Neural cell (in vitro differentiated cells): ENCODE measurements around the gene IFFO2. TPM values are rescaled to one million over a fixed set of nuclear protein-coding genes. Genes with fewer than 3 reads are reported as not detected.

ENCODE experiments used
- H2AFZ ChIP-seq: fragments of 200-600, 300-800 bp; sonication (generic), shearing (Covaris generic); 2 replicates; pipeline ENCODE4 v1.6.0; 2014; ENCODE audit warnings: low read depth, mild to moderate bottlenecking, antibody characterized with exemption, low read length, moderate library complexity
- H3F3A ChIP-seq: fragments of 200-600 bp; shearing (Covaris generic); 2 replicates; pipeline ENCODE4 v1.6.1; 2016; ENCODE audit warnings: mild to moderate bottlenecking, moderate library complexity, mixed read lengths, antibody characterized with exemption, low read length; ENCODE audit not compliant: insufficient read depth, poor library complexity, severe bottlenecking
- H3K27ac ChIP-seq: fragments of 200-600, 300-800 bp; sonication (generic), shearing (Covaris generic); 2 replicates; pipeline ENCODE4 v1.5.1; 2014; ENCODE audit warnings: mild to moderate bottlenecking, low read length, moderate library complexity
- H3K27me3 ChIP-seq: fragments of 300-800, 200-600 bp; sonication (generic), shearing (Covaris generic); 2 replicates; pipeline ENCODE4 v1.6.0; 2014; ENCODE audit warnings: mild to moderate bottlenecking, low read depth, low read length, moderate library complexity; ENCODE audit not compliant: insufficient read depth
- H3K36me3 ChIP-seq: fragments of 300-800, 200-600 bp; sonication (generic), shearing (Covaris generic); 2 replicates; pipeline ENCODE4 v1.5.1; 2014; ENCODE audit warnings: mild to moderate bottlenecking, antibody characterized with exemption, low read length, moderate library complexity; ENCODE audit not compliant: insufficient read depth
- H3K4me2 ChIP-seq: fragments of 300-800, 200-600 bp; sonication (generic), shearing (Covaris generic); 2 replicates; pipeline ENCODE4 v1.6.0; 2014; ENCODE audit warnings: mild to moderate bottlenecking, low read length
- H3K4me3 ChIP-seq: fragments of 300-800, 200-600 bp; sonication (generic), shearing (Covaris generic); 2 replicates; pipeline ENCODE4 v1.5.1; 2014; ENCODE audit warnings: mild to moderate bottlenecking, low read length, moderate library complexity
- H3K79me2 ChIP-seq: fragments of 200-600 bp; shearing (Covaris generic); replicated peaks from 2 replicates; pipeline ENCODE4 v1.6.0; 2014; ENCODE audit warnings: mild to moderate bottlenecking, low read length, moderate library complexity; ENCODE audit not compliant: insufficient read depth
- H3K9ac ChIP-seq: fragments of 300-800, 200-600 bp; sonication (generic), shearing (Covaris generic); 2 replicates; pipeline ENCODE4 v1.6.1; 2016; ENCODE audit warnings: mild to moderate bottlenecking, low read length, mixed read lengths
- H3K9me2 ChIP-seq: fragments of 200-600 bp; shearing (Covaris generic); 2 replicates; pipeline ENCODE4 v1.6.1; 2016; ENCODE audit warnings: mild to moderate bottlenecking, low read length, mixed read lengths; ENCODE audit not compliant: insufficient read depth
- H3K9me3 ChIP-seq: fragments of 200-600, 300-800 bp; sonication (generic), shearing (Covaris generic); 2 replicates; pipeline ENCODE4 v1.6.1; 2016; ENCODE audit warnings: mild to moderate bottlenecking, mixed run types, low read length, moderate library complexity, mixed read lengths
- H4K20me1 ChIP-seq: fragments of 200-600 bp; shearing (Covaris generic); 2 replicates; pipeline ENCODE4 v1.6.1; 2016; ENCODE audit warnings: mild to moderate bottlenecking, mixed run types; ENCODE audit not compliant: insufficient read depth
- EP300 ChIP-seq: fragments of 450-650 bp; conservative IDR thresholded peaks from 2 replicates; pipeline ENCODE4 v1.6.1; 2014; ENCODE audit warnings: antibody characterized with exemption, mild to moderate bottlenecking, moderate library complexity; ENCODE audit not compliant: poor library complexity, severe bottlenecking
- EZH2 ChIP-seq: fragments of 200-600, 300-800 bp; shearing (Covaris generic), sonication (generic); IDR thresholded peaks from 2 replicates; pipeline ENCODE4 v1.6.1; 2014; ENCODE audit warnings: antibody characterized with exemption, low read length, borderline replicate concordance, mild to moderate bottlenecking; ENCODE audit not compliant: insufficient read depth, poor library complexity, severe bottlenecking
- MXI1 ChIP-seq: fragments of 450-650 bp; conservative IDR thresholded peaks from 2 replicates; pipeline ENCODE4 v1.6.1; 2014; ENCODE audit warnings: antibody characterized with exemption, mild to moderate bottlenecking; ENCODE audit not compliant: poor library complexity, severe bottlenecking
- POLR2AphosphoS5 ChIP-seq: IDR thresholded peaks from 2 replicates; pipeline ENCODE4 v1.6.1; 2012
- RAD21 ChIP-seq: fragments of 450-650 bp; conservative IDR thresholded peaks from 2 replicates; pipeline ENCODE4 v1.6.1; 2014; ENCODE audit warnings: antibody characterized with exemption, mild to moderate bottlenecking, moderate library complexity
- SMC3 ChIP-seq: fragments of 450-650 bp; conservative IDR thresholded peaks from 2 replicates; pipeline ENCODE4 v1.6.1; 2014; ENCODE audit warnings: antibody characterized with exemption, mild to moderate bottlenecking, moderate library complexity; ENCODE audit not compliant: poor library complexity
- TAF1 ChIP-seq: IDR thresholded peaks from 2 replicates; pipeline ENCODE4 v1.6.1; 2012; ENCODE audit warnings: low read depth
- polyA plus RNA-seq: library from polyadenylated mRNA; depleted of rRNA; stranded (reverse); fragments of >200 nt; gene quantifications from 2 replicates; pipeline ENCODE4 v1.2.3, GENCODE V29; 2014
- TF ChIP-seq, protein P1 (sequence below): fragments of 450-650 bp; IDR thresholded peaks from 2 replicates; pipeline ENCODE4 v1.5.1; 2014; ENCODE audit warnings: antibody characterized with exemption, mild to moderate bottlenecking, moderate library complexity; ENCODE audit not compliant: poor library complexity, severe bottlenecking
- TF ChIP-seq, protein P2 (sequence below): IDR thresholded peaks from 2 replicates; pipeline ENCODE4 v1.6.1; 2012; ENCODE audit warnings: borderline replicate concordance

Gene IFFO2
- polyA plus RNA-seq, 1 donor from 2014 or later: 2.6 TPM

DNA sequence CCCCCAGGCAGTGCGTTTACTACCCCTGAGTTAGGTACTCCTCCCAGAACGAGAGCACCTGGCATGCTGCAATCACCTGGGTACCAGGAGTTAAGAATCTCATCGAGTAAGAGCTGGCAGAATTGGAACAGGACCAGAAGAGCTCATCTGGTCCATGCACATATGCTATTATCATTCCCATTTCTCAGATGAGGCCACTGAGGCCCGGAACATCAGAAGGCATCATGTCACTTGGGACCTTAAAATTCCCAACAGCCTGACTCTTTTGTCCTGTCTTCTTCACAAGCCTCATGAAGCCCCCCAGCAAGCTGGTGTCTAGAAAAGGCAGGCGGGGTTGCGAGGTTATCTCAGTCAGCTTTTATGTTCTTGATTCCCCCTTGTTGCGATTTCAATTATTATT is 13.9 kb upstream of the IFFO2 start:
- H3K27ac ChIP-seq: no peak overlapping the region
- H3K4me3 ChIP-seq: no peak overlapping the region
- TF ChIP-seq EP300: no peak
- TF ChIP-seq, protein P1, sequence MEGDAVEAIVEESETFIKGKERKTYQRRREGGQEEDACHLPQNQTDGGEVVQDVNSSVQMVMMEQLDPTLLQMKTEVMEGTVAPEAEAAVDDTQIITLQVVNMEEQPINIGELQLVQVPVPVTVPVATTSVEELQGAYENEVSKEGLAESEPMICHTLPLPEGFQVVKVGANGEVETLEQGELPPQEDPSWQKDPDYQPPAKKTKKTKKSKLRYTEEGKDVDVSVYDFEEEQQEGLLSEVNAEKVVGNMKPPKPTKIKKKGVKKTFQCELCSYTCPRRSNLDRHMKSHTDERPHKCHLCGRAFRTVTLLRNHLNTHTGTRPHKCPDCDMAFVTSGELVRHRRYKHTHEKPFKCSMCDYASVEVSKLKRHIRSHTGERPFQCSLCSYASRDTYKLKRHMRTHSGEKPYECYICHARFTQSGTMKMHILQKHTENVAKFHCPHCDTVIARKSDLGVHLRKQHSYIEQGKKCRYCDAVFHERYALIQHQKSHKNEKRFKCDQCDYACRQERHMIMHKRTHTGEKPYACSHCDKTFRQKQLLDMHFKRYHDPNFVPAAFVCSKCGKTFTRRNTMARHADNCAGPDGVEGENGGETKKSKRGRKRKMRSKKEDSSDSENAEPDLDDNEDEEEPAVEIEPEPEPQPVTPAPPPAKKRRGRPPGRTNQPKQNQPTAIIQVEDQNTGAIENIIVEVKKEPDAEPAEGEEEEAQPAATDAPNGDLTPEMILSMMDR: no peak
- no peak for TF ChIP-seq POLR2AphosphoS5
- TF ChIP-seq TAF1: no peak
- TF ChIP-seq SMC3: no peak
- no peak for TF ChIP-seq RAD21

DNA sequence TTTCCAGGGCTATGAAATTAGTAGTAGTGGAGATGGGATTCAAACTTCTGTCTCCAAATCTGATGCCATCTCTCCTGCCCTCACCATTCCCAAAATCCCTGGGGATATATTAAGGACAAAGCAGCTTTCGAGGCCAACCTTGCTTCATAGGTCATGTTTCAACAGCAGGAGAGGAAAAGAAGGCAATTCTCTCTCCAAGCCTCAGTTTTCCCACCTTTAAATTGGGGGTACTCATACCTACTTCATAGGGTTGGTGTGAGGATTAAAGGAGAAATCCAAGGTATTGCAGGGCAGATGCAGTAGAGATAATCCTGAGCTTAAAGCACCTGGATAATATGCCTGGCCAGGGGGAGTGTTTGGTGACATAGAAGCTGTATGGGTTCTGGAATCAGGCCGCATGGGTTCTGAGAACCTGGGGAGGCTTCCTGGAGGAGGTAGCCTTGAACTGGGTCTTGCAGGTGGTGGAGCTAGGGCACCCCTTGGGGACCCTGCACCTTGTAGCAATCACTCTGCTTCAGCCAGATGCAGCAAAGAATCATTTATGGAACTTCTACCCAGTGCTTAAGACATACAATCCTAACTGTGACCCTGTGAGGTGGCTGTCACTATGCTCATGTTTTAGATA is 10.7 kb upstream of the IFFO2 start:
- Histone ChIP-seq H3K9ac (no peak overlapping the region), H2AFZ (no peak overlapping the region), H3K27ac (no peak overlapping the region), H3K9me3 (no peaks in the 10 kb centered on the region), H3K27me3 (no peaks in the 10 kb centered on the region), H4K20me1 (no peaks in the 10 kb centered on the region), H3K9me2 (no peaks in the 10 kb centered on the region), H3K4me3 (no peak overlapping the region), H3F3A (no peaks in the 10 kb centered on the region), H3K36me3 (no peaks in the 10 kb centered on the region), H3K4me2 (no peak overlapping the region), H3K79me2 (no peaks in the 10 kb centered on the region)
- TF ChIP-seq, protein P1: no peak
- no peak for TF ChIP-seq SMC3

More for the DNA sequence above, 13.9 kb upstream of the IFFO2 start:
- H3K27me3 ChIP-seq: no peaks in the 10 kb centered on the region
- no peaks in the 10 kb centered on the region for H3F3A ChIP-seq
- H4K20me1 ChIP-seq: no peaks in the 10 kb centered on the region
- H2AFZ ChIP-seq: no peak overlapping the region
- no peaks in the 10 kb centered on the region for H3K79me2 ChIP-seq
- H3K9me2 ChIP-seq: no peaks in the 10 kb centered on the region
- H3K36me3 ChIP-seq: no peaks in the 10 kb centered on the region
- no peak overlapping the region for H3K9ac ChIP-seq
- H3K9me3 ChIP-seq: no peaks in the 10 kb centered on the region
- no peak overlapping the region for H3K4me2 ChIP-seq

- H3F3A ChIP-seq: no peaks in the 10 kb centered on the region
- no peaks in the 10 kb centered on the region for H3K36me3 ChIP-seq
- H3K9ac ChIP-seq: no peak overlapping the region
- H4K20me1 ChIP-seq: no peaks in the 10 kb centered on the region
- no peaks in the 10 kb centered on the region for H3K9me3 ChIP-seq
- H3K9me2 ChIP-seq: no peaks in the 10 kb centered on the region
- H3K27ac ChIP-seq: no peak overlapping the region
- no peak overlapping the region for H3K4me3 ChIP-seq
- H2AFZ ChIP-seq: no peak overlapping the region
- H3K79me2 ChIP-seq: no peaks in the 10 kb centered on the region
- H3K27me3 ChIP-seq: no peaks in the 10 kb centered on the region
- H3K4me2 ChIP-seq: no peak overlapping the region
- TF ChIP-seq SMC3 (no peak), MXI1 (no peak), EZH2 (no peak), RAD21 (no peak), POLR2AphosphoS5 (no peak), EP300 (no peak), TAF1 (no peak)
- TF ChIP-seq, protein P2, sequence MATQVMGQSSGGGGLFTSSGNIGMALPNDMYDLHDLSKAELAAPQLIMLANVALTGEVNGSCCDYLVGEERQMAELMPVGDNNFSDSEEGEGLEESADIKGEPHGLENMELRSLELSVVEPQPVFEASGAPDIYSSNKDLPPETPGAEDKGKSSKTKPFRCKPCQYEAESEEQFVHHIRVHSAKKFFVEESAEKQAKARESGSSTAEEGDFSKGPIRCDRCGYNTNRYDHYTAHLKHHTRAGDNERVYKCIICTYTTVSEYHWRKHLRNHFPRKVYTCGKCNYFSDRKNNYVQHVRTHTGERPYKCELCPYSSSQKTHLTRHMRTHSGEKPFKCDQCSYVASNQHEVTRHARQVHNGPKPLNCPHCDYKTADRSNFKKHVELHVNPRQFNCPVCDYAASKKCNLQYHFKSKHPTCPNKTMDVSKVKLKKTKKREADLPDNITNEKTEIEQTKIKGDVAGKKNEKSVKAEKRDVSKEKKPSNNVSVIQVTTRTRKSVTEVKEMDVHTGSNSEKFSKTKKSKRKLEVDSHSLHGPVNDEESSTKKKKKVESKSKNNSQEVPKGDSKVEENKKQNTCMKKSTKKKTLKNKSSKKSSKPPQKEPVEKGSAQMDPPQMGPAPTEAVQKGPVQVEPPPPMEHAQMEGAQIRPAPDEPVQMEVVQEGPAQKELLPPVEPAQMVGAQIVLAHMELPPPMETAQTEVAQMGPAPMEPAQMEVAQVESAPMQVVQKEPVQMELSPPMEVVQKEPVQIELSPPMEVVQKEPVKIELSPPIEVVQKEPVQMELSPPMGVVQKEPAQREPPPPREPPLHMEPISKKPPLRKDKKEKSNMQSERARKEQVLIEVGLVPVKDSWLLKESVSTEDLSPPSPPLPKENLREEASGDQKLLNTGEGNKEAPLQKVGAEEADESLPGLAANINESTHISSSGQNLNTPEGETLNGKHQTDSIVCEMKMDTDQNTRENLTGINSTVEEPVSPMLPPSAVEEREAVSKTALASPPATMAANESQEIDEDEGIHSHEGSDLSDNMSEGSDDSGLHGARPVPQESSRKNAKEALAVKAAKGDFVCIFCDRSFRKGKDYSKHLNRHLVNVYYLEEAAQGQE: no peak
- TF ChIP-seq, protein P1: no peak
These were observed 9.0 kb upstream of the IFFO2 start for GRCh38 chr1:18965206-18966173.
